Cardiac muscle cell (in vitro differentiated cells and primary cell): ENCODE results near the gene MRPS27. TPM values are rescaled to one million over a fixed set of nuclear protein-coding genes. Genes with fewer than 3 reads are reported as not detected.

Source experiments
- DNase-seq, 2 donors: peaks; one replicate each; pipeline versions ENCODE4 v3.0.0 to v3.0.0-alpha.2; 2010 to 2017; ENCODE audit warnings: low read depth in 1 of 2, low spot score in 1 of 2
- H3K27ac ChIP-seq: fragments of 200-600 bp; sonication (generic); 2 replicates; pipeline ENCODE4 v1.5.1; 2016
- H3K27me3 ChIP-seq: fragments of 200-600 bp; sonication (generic); 2 replicates; pipeline ENCODE4 v1.6.0; 2016; ENCODE audit warnings: control low read depth
- H3K36me3 ChIP-seq: fragments of 200-600 bp; sonication (generic); 2 replicates; pipeline ENCODE4 v1.5.1; 2016; ENCODE audit warnings: control low read depth
- H3K4me1 ChIP-seq: fragments of 200-600 bp; sonication (generic); 2 replicates; pipeline ENCODE4 v1.8.1; 2017; ENCODE audit warnings: low read depth, mild to moderate bottlenecking, mixed run types
- H3K4me3 ChIP-seq: fragments of 200-600 bp; sonication (generic); 2 replicates; pipeline ENCODE4 v1.5.1; 2016; ENCODE audit warnings: mild to moderate bottlenecking
- H3K9me3 ChIP-seq: fragments of 200-600 bp; sonication (generic); 2 replicates; pipeline ENCODE4 v1.5.1; 2017; ENCODE audit warnings: low read depth, mild to moderate bottlenecking, control low read depth
- CTCF ChIP-seq: IDR thresholded peaks from 2 replicates; pipeline ENCODE4 v1.5.1; 2012; ENCODE audit warnings: low read depth, mild to moderate bottlenecking, low read length
- polyA plus RNA-seq: library from polyadenylated mRNA; unstranded; fragments of >200 nt; fragmentation: Nextera tagmentation; extraction: Ambion mirVana; gene quantifications from 2 replicates; pipeline ENCODE4 v1.2.1, GENCODE V29; 2016
- total RNA-seq: library from RNA; depleted of rRNA; stranded (reverse); fragments of >200 nt; gene quantifications from 2 replicates; pipeline ENCODE4 v1.2.3, GENCODE V29; 2016

Gene MRPS27
- total and polyA plus RNA-seq, 2 experiments from 2014 or later = 58.1 to 64.1 TPM

DNA sequence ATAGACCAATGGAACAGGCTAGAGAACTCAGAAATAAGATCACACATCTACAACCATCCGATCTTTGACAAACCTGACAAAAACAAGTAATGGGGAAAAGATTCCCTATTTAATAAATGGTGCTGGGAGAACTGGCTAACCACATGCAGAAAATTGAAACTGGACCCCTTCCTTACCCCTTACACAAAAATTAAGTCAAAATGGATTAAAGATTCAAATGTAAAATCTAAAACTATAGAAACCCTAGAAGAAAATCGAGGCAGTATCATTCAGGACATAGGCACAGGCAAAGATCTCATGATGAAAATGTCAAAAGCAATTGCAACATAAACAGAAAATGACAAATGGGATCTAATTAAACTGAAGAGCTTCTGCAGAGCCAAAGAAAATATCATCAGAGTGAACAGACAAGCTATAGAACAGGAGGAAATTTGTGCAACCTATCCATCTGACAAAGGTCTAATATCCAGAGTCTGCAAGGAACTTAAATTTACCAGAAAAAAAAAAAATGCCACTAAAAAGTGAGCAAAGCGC, 43.8 kb downstream of the MRPS27 start:
- no peak for TF ChIP-seq CTCF
- H3K4me1 ChIP-seq = peaks cover 13% of the 10 kb centered on the region
- no peak overlapping the region for H3K4me3 ChIP-seq
- no peak overlapping the region for H3K27ac ChIP-seq
- H3K9me3 ChIP-seq = no peaks in the 10 kb centered on the region
- peaks cover 4% of the 10 kb centered on the region for H3K36me3 ChIP-seq
- no peak for DNase-seq
- no peaks in the 10 kb centered on the region for H3K27me3 ChIP-seq

GRCh38 chr5:72273547-72273946, 46.5 kb downstream of the MRPS27 start:
- H3K4me3 ChIP-seq = no peak overlapping the region
- H3K4me1 ChIP-seq = peaks cover 10% of the 10 kb centered on the region
- H3K27me3 ChIP-seq = no peaks in the 10 kb centered on the region
- H3K27ac ChIP-seq = no peak overlapping the region
- TF ChIP-seq CTCF = no peak
- DNase-seq = no peak
- no peaks in the 10 kb centered on the region for H3K9me3 ChIP-seq
- H3K36me3 ChIP-seq = peaks cover under 1% of the 10 kb centered on the region

GRCh38 chr5:72272398-72272797, 47.6 kb downstream of the MRPS27 start:
- no peak for DNase-seq
- Histone ChIP-seq H3K4me3 (no peak overlapping the region), H3K27ac (no peak overlapping the region), H3K9me3 (no peaks in the 10 kb centered on the region), H3K36me3 (no peaks in the 10 kb centered on the region), H3K27me3 (no peaks in the 10 kb centered on the region), H3K4me1 (peaks cover 10% of the 10 kb centered on the region)
- TF ChIP-seq CTCF = no peak

DNA sequence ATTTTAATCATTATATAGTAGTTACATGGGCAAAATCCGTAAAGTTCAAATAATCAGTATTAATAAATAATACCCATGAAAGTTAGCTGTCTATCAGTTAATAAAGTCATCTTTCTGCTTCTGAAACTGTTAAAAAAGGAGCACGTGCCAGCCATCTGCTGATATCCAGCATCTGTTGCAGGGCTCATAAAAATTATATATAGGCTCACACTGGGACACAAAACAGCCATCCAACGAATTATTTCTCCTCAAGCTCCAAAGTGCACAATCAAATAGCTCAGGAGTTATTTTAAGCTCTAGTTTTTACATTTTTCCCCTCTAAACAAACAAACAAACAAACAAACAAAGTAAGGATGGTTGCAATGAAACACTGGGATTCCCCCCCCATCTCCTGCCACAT, 48.3 kb downstream of the MRPS27 start:
- TF ChIP-seq CTCF = no peak
- H3K9me3 ChIP-seq = no peaks in the 10 kb centered on the region
- peaks cover 10% of the 10 kb centered on the region for H3K4me1 ChIP-seq
- H3K27ac ChIP-seq = no peak overlapping the region
- H3K4me3 ChIP-seq = no peak overlapping the region
- no peaks in the 10 kb centered on the region for H3K27me3 ChIP-seq
- DNase-seq = no peak
- no peaks in the 10 kb centered on the region for H3K36me3 ChIP-seq

- DNase-seq = no peak
- no peak for TF ChIP-seq CTCF
- Histone ChIP-seq H3K9me3 (no peaks in the 10 kb centered on the region), H3K27me3 (no peaks in the 10 kb centered on the region), H3K36me3 (no peaks in the 10 kb centered on the region), H3K4me1 (peaks cover 7% of the 10 kb centered on the region), H3K27ac (no peak overlapping the region), H3K4me3 (no peak overlapping the region)
These were observed 50.0 kb downstream of the MRPS27 start for GRCh38 chr5:72270037-72270436.

DNA sequence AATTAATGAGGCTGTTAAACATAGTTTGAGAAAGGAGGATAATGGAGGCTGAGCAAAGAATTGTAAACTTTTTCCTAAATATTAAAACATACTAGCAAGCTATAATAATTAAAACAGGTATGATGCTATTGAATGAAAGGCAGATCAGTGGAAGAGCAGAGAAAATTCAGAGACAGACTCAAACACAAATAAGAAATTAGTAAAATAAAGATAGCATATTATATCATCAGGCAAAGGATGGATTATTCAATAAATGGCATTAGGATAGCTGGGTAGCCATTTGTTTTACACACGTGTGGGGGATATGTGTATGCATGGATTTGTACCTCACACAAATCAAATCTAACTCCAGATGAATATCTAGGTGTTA, 50.6 kb downstream of the MRPS27 start:
- no peak for DNase-seq
- TF ChIP-seq CTCF = no peak
- no peaks in the 10 kb centered on the region for H3K27me3 ChIP-seq
- no peaks in the 10 kb centered on the region for H3K9me3 ChIP-seq
- no peak overlapping the region for H3K4me3 ChIP-seq
- peaks cover 3% of the 10 kb centered on the region for H3K4me1 ChIP-seq
- no peak overlapping the region for H3K27ac ChIP-seq
- no peaks in the 10 kb centered on the region for H3K36me3 ChIP-seq
